WTC11 (cell line): ENCODE data around the gene ATP6V1G3. TPM values are rescaled to one million over a fixed set of nuclear protein-coding genes. Genes with fewer than 3 reads are reported as not detected.
A peak's percentile ranks its signal among the peaks of the same experiment; 100 is the strongest.
"Not testable (repeated sequence)": the region's sequence is repeated elsewhere in the genome, so short reads cannot be mapped to it uniquely, and the experiment has no call there.

Source experiments
- ATAC-seq: fragments of 200-7000 bp; cut with Tn5 transposase; 2 replicates; pipeline ENCODE4 v1.10.0; 2021; ENCODE audit warnings: mild to moderate bottlenecking, moderate library complexity
- CTCF ChIA-PET: fragments of 300-600 bp; sonication (Branson Sonifier 250); formaldehyde crosslinking; loops from one replicate; lab custom pipeline; 2021; ENCODE audit warnings: antibody characterized with exemption; lab: Charles Lee
- POLR2A ChIA-PET: fragments of 350-600 bp; sonication (Branson Sonifier 250); formaldehyde crosslinking; loops from one replicate; lab custom pipeline; 2021; ENCODE audit warnings: antibody characterized with exemption; lab: Charles Lee
- DNase-seq: peaks from one replicate; pipeline ENCODE4 v3.0.0; 2021; ENCODE audit warnings: low spot score
- H3K27ac Mint-ChIP-seq: 2 replicates; pipeline ENCODE4 v1.8.0; 2021; ENCODE audit warnings: mixed read lengths
- H3K27me3 Mint-ChIP-seq: 2 replicates; pipeline ENCODE4 v1.8.0; 2021; ENCODE audit warnings: low read depth, mild to moderate bottlenecking, moderate library complexity, mixed read lengths
- H3K36me3 Mint-ChIP-seq: 2 replicates; pipeline ENCODE4 v1.8.0; 2021; ENCODE audit warnings: mixed read lengths
- H3K4me1 Mint-ChIP-seq: 2 replicates; pipeline ENCODE4 v1.8.0; 2022; ENCODE audit warnings: mixed read lengths
- H3K4me3 Mint-ChIP-seq: 2 replicates; pipeline ENCODE4 v1.8.0; 2021; ENCODE audit warnings: mild to moderate bottlenecking, moderate library complexity, mixed read lengths
- H3K9me3 Mint-ChIP-seq: 2 replicates; pipeline ENCODE4 v1.8.0; 2021; ENCODE audit warnings: mixed read lengths
- ATF1 ChIP-seq: sonication (generic); formaldehyde crosslinking; IDR thresholded peaks from 2 replicates; pipeline ENCODE4 v1.8.1; 2023; ENCODE audit warnings: mild to moderate bottlenecking, moderate library complexity, missing genetic modification reagents
- CREM ChIP-seq: sonication (generic); formaldehyde crosslinking; IDR thresholded peaks from 2 replicates; pipeline ENCODE4 v1.8.1; 2022; ENCODE audit warnings: mild to moderate bottlenecking, missing genetic modification reagents, moderate library complexity
- ESRRA ChIP-seq: sonication (generic); formaldehyde crosslinking; IDR thresholded peaks from 2 replicates; pipeline ENCODE4 v1.8.1; 2022; ENCODE audit warnings: mild to moderate bottlenecking, missing genetic modification reagents, borderline replicate concordance
- GRHL2 ChIP-seq: fragments of 250-450 bp; sonication (Bioruptor Pico); IDR thresholded peaks from 2 replicates; pipeline ENCODE4 v1.8.0; 2022; ENCODE audit warnings: mild to moderate bottlenecking, moderate library complexity; ENCODE audit not compliant: insufficient replicate concordance, severe bottlenecking
- GTF2I ChIP-seq: fragments of 250-450 bp; sonication (Bioruptor Pico); conservative IDR thresholded peaks from 2 replicates; pipeline ENCODE4 v1.4.0; 2021; ENCODE audit warnings: mild to moderate bottlenecking
- JUN ChIP-seq: sonication (generic); formaldehyde crosslinking; IDR thresholded peaks from 2 replicates; pipeline ENCODE4 v1.8.0; 2023; ENCODE audit warnings: mild to moderate bottlenecking, missing genetic modification reagents
- OVOL2 ChIP-seq: fragments of 250-450 bp; sonication (Bioruptor Pico); IDR thresholded peaks from 2 replicates; pipeline ENCODE4 v1.9.0; 2021; ENCODE audit warnings: mild to moderate bottlenecking, borderline replicate concordance
- RELA ChIP-seq: sonication (generic); formaldehyde crosslinking; IDR thresholded peaks from 2 replicates; pipeline ENCODE4 v1.8.1; 2022; ENCODE audit warnings: missing genetic modification reagents, mild to moderate bottlenecking, borderline replicate concordance
- SMAD4 ChIP-seq: sonication (generic); formaldehyde crosslinking; IDR thresholded peaks from 2 replicates; pipeline ENCODE4 v1.8.0; 2022; ENCODE audit warnings: mild to moderate bottlenecking, missing genetic modification reagents
- SOX15 ChIP-seq: fragments of 250-450 bp; sonication (Bioruptor Pico); IDR thresholded peaks from 2 replicates; pipeline ENCODE4 v1.9.0; 2021; ENCODE audit warnings: mild to moderate bottlenecking
- ZNF121 ChIP-seq: sonication (generic); formaldehyde crosslinking; IDR thresholded peaks from 2 replicates; pipeline ENCODE4 v1.8.0; 2023; ENCODE audit warnings: missing genetic modification reagents
- ZNF232 ChIP-seq: sonication (generic); formaldehyde crosslinking; IDR thresholded peaks from 2 replicates; pipeline ENCODE4 v1.8.0; 2022; ENCODE audit warnings: mild to moderate bottlenecking, missing genetic modification reagents
- total RNA-seq: library from RNA; stranded (reverse); gene quantifications from 3 replicates; pipeline ENCODE4 v1.2.3, GENCODE V29; 2021
- TF ChIP-seq, protein P1 (sequence below): sonication (generic); formaldehyde crosslinking; IDR thresholded peaks from 2 replicates; pipeline ENCODE4 v1.8.1; 2022; ENCODE audit warnings: low read depth, mild to moderate bottlenecking, moderate library complexity, missing genetic modification reagents, borderline replicate concordance
- TF ChIP-seq, protein P2 (sequence below): sonication (generic); formaldehyde crosslinking; IDR thresholded peaks from 2 replicates; pipeline ENCODE4 v1.8.1; 2023; ENCODE audit warnings: mild to moderate bottlenecking, missing genetic modification reagents, moderate library complexity
- TF ChIP-seq, protein P3 (sequence below): sonication (generic); formaldehyde crosslinking; IDR thresholded peaks from 2 replicates; pipeline ENCODE4 v1.8.1; 2022; ENCODE audit warnings: low read depth, missing genetic modification reagents, borderline replicate concordance
- TF ChIP-seq, protein P4 (sequence below): sonication (generic); formaldehyde crosslinking; IDR thresholded peaks from 2 replicates; pipeline ENCODE4 v1.8.0; 2022; ENCODE audit warnings: mild to moderate bottlenecking, missing genetic modification reagents
- TF ChIP-seq, protein P5 (sequence below): fragments of 250-450 bp; sonication (Bioruptor Pico); IDR thresholded peaks from 2 replicates; pipeline ENCODE4 v2.1.2; 2022; ENCODE audit warnings: mild to moderate bottlenecking, moderate library complexity
- TF ChIP-seq, protein P6 (sequence below): fragments of 250-450 bp; sonication (Bioruptor Pico); IDR thresholded peaks from 2 replicates; pipeline ENCODE4 v1.9.0; 2021; ENCODE audit warnings: moderate library complexity, mild to moderate bottlenecking, inconsistent platforms, borderline replicate concordance
- TF ChIP-seq, protein P7 (sequence below): fragments of 250-450 bp; sonication (Bioruptor Pico); IDR thresholded peaks from 2 replicates; pipeline ENCODE4 v1.9.0; 2021; ENCODE audit warnings: mild to moderate bottlenecking
- TF ChIP-seq, protein P8 (sequence below): sonication (generic); formaldehyde crosslinking; IDR thresholded peaks from 2 replicates; pipeline ENCODE4 v1.8.1; 2022; ENCODE audit warnings: missing genetic modification reagents, borderline replicate concordance

ATP6V1G3 gene
- total RNA-seq, 1 experiment from 2014 or later: not detected

DNA sequence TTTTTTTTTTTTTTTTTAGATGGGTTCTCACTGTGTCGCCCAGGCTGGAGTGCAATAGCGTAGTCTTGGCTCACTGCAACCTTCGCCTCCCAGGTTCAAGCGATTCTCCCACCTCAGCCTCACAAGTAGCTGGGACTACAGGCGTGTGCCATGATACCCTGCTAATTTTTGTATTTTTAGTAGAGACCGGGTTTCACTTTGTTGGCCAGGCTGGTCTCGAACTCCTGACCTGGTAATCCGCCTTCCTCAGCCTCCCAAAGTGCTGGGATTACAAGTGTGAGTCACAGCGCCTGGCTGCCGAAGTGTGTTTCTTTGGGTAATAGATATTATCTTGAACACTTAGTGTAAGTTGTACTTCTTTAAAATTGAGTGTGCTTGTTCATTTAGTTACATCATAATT, 16.4 kb downstream of the ATP6V1G3 start:
- DNase-seq, H3K4me3 Mint-ChIP-seq, H3K36me3 Mint-ChIP-seq, H3K27me3 Mint-ChIP-seq, H3K27ac Mint-ChIP-seq, POLR2A ChIA-PET, CTCF ChIA-PET, H3K9me3 Mint-ChIP-seq, ATAC-seq: not testable (repeated sequence)
- H3K4me1 Mint-ChIP-seq: peaks cover 36% of the 10 kb centered on the region

DNA sequence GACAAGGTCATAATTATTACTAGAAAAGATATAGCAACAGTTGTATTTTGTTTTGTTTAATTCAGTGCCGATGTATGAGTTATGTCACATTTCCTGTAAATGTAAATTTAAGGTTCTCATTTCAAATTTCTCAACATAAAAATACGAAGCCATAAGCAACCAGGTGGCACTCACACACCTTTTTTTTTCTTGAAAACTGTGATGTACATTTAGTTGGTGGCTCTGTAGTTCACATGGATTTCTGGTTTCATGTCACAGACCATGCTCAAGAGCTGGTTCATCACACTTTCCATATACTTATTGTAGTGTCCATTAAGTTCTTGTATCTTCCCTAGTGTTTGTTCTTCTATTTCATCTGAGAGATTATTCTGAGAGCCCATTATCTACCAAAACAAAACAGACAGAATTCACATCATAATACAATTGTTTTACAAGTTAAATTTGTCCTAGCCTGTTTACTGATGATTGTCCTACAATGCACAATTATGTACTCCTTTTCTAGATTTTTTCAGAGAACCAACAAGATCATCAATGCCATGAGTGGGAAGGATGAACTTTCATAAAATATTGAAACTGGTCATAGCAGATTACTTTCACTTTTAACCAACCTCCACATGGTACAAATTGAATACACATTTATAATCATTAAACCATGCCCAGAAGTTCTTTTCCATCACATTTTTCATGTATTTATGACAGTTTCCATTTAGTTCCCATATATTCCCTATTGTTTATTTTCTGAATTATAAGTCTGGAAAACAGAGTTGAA, 17.1 kb downstream of the ATP6V1G3 start:
- CTCF ChIA-PET: no interaction called here
- no peak for ATAC-seq
- Mint-ChIP-seq H3K9me3 (no peaks in the 10 kb centered on the region), H3K27ac (peak overlapping the region; percentile 2; the same call in 1 of the 2 replicates), H3K27me3 (no peaks in the 10 kb centered on the region), H3K36me3 (no peaks in the 10 kb centered on the region), H3K4me3 (no peak overlapping the region), H3K4me1 (peaks cover 42% of the 10 kb centered on the region)
- TF ChIP-seq, protein P1, sequence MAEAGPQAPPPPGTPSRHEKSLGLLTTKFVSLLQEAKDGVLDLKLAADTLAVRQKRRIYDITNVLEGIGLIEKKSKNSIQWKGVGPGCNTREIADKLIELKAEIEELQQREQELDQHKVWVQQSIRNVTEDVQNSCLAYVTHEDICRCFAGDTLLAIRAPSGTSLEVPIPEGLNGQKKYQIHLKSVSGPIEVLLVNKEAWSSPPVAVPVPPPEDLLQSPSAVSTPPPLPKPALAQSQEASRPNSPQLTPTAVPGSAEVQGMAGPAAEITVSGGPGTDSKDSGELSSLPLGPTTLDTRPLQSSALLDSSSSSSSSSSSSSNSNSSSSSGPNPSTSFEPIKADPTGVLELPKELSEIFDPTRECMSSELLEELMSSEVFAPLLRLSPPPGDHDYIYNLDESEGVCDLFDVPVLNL (CRISPR knock-in tag): no peak
- TF ChIP-seq ATF1 (CRISPR knock-in tag) (no peak), SOX15 (no peak), SMAD4 (no peak), GRHL2 (no peak), ESRRA (CRISPR knock-in tag) (no peak), ZNF121 (no peak)
- TF ChIP-seq, protein P2, sequence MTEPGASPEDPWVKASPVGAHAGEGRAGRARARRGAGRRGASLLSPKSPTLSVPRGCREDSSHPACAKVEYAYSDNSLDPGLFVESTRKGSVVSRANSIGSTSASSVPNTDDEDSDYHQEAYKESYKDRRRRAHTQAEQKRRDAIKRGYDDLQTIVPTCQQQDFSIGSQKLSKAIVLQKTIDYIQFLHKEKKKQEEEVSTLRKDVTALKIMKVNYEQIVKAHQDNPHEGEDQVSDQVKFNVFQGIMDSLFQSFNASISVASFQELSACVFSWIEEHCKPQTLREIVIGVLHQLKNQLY: no peak
- TF ChIP-seq, protein P3, sequence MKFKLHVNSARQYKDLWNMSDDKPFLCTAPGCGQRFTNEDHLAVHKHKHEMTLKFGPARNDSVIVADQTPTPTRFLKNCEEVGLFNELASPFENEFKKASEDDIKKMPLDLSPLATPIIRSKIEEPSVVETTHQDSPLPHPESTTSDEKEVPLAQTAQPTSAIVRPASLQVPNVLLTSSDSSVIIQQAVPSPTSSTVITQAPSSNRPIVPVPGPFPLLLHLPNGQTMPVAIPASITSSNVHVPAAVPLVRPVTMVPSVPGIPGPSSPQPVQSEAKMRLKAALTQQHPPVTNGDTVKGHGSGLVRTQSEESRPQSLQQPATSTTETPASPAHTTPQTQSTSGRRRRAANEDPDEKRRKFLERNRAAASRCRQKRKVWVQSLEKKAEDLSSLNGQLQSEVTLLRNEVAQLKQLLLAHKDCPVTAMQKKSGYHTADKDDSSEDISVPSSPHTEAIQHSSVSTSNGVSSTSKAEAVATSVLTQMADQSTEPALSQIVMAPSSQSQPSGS (CRISPR knock-in tag): no peak
- TF ChIP-seq, protein P4, sequence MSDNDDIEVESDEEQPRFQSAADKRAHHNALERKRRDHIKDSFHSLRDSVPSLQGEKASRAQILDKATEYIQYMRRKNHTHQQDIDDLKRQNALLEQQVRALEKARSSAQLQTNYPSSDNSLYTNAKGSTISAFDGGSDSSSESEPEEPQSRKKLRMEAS: no peak
- TF ChIP-seq, protein P5, sequence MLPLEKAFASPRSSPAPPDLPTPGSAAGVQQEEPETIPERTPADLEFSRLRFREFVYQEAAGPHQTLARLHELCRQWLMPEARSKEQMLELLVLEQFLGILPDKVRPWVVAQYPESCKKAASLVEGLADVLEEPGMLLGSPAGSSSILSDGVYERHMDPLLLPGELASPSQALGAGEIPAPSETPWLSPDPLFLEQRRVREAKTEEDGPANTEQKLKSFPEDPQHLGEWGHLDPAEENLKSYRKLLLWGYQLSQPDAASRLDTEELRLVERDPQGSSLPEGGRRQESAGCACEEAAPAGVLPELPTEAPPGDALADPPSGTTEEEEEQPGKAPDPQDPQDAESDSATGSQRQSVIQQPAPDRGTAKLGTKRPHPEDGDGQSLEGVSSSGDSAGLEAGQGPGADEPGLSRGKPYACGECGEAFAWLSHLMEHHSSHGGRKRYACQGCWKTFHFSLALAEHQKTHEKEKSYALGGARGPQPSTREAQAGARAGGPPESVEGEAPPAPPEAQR (CRISPR knock-in tag): no peak
- DNase-seq: no peak
- POLR2A ChIA-PET: no interaction called here

DNA sequence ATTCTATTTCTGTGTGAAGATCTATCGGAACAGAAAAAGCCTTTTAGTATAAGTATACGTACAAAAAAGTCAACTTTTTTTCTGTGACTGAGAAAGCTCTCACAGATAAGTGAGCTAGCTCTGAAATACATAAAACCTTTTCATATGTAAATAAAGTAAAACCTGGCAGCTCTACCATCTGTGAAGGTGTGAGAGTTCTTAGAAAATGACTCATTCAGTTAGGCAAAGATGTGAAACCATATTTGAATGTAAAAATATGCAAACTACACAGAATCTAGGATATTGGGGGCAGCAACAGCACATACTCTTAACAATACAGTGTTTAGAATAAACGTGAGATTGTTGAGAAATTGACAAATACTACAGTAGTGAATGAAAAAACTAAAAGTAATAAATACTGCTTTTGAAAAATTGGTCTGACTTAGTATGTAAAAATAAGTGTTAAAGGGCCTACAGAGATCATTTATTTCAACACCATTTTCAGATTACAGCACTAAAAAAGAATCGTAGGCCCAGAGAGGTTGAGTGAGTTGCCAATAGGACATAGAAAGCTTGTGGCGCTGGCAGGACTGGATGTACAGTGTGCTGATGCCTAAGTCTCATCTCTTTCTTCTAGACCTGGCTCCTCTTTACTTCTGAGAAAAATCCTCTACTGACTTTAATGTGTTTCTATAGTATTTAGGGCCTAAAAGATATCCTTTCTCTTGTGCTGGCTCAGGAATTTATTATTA, 19.8 kb downstream of the ATP6V1G3 start:
- no peaks in the 10 kb centered on the region for H3K9me3 Mint-ChIP-seq
- H3K4me3 Mint-ChIP-seq: peak overlapping the region; percentile 10
- ATAC-seq (no peak), DNase-seq (no peak)
- no peaks in the 10 kb centered on the region for H3K27me3 Mint-ChIP-seq
- H3K27ac Mint-ChIP-seq: peak overlapping the region; percentile 88
- POLR2A ChIA-PET: no interaction called here
- H3K36me3 Mint-ChIP-seq: no peaks in the 10 kb centered on the region
- CTCF ChIA-PET: interaction anchor here (0.9 kb wide), 1 partner anchor 269 kb away, joined by 3 read pairs; no protein-coding TSS in a partner anchor
- H3K4me1 Mint-ChIP-seq: peaks cover 42% of the 10 kb centered on the region
- no peak for TF ChIP-seq RELA (CRISPR knock-in tag)
- no peak for TF ChIP-seq GTF2I (CRISPR knock-in tag)
- TF ChIP-seq ZNF232 (CRISPR knock-in tag): no peak
- TF ChIP-seq, protein P6, sequence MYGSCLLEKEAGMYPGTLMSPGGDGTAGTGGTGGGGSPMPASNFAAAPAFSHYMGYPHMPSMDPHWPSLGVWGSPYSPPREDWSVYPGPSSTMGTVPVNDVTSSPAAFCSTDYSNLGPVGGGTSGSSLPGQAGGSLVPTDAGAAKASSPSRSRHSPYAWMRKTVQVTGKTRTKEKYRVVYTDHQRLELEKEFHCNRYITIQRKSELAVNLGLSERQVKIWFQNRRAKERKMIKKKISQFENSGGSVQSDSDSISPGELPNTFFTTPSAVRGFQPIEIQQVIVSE: no peak
- TF ChIP-seq, protein P7, sequence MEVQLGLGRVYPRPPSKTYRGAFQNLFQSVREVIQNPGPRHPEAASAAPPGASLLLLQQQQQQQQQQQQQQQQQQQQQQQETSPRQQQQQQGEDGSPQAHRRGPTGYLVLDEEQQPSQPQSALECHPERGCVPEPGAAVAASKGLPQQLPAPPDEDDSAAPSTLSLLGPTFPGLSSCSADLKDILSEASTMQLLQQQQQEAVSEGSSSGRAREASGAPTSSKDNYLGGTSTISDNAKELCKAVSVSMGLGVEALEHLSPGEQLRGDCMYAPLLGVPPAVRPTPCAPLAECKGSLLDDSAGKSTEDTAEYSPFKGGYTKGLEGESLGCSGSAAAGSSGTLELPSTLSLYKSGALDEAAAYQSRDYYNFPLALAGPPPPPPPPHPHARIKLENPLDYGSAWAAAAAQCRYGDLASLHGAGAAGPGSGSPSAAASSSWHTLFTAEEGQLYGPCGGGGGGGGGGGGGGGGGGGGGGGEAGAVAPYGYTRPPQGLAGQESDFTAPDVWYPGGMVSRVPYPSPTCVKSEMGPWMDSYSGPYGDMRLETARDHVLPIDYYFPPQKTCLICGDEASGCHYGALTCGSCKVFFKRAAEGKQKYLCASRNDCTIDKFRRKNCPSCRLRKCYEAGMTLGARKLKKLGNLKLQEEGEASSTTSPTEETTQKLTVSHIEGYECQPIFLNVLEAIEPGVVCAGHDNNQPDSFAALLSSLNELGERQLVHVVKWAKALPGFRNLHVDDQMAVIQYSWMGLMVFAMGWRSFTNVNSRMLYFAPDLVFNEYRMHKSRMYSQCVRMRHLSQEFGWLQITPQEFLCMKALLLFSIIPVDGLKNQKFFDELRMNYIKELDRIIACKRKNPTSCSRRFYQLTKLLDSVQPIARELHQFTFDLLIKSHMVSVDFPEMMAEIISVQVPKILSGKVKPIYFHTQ (CRISPR knock-in tag): no peak
- no peak for TF ChIP-seq SOX15
- TF ChIP-seq OVOL2 (CRISPR knock-in tag): no peak
- TF ChIP-seq, protein P8, sequence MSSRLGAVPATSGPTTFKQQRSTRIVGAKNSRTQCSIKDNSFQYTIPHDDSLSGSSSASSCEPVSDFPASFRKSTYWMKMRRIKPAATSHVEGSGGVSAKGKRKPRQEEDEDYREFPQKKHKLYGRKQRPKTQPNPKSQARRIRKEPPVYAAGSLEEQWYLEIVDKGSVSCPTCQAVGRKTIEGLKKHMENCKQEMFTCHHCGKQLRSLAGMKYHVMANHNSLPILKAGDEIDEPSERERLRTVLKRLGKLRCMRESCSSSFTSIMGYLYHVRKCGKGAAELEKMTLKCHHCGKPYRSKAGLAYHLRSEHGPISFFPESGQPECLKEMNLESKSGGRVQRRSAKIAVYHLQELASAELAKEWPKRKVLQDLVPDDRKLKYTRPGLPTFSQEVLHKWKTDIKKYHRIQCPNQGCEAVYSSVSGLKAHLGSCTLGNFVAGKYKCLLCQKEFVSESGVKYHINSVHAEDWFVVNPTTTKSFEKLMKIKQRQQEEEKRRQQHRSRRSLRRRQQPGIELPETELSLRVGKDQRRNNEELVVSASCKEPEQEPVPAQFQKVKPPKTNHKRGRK: no peak
- TF ChIP-seq JUN (CRISPR knock-in tag): no peak
- no peak for TF ChIP-seq CREM (CRISPR knock-in tag)
